A673 (cell line): ENCODE data around the gene AGRN. TPM values are rescaled to one million over a fixed set of nuclear protein-coding genes. Genes with fewer than 3 reads are reported as not detected.

ENCODE experiments used
- BruUV-seq: library from RNA; stranded (reverse); fragments of 400-500 nt; replicated peaks from 2 replicates; lab custom pipeline; 2021; lab: Mats Ljungman, UMichigan
- CTCF ChIA-PET: fragments of 300-600 bp; sonication (Branson Sonifier 250); formaldehyde crosslinking; loops from one replicate; lab custom pipeline; 2022; ENCODE audit warnings: antibody characterized with exemption; lab: Charles Lee
- POLR2A ChIA-PET: fragments of 300-600 bp; sonication (Branson Sonifier 250); formaldehyde crosslinking; loops from one replicate; lab custom pipeline; 2022; ENCODE audit warnings: antibody characterized with exemption; ENCODE audit not compliant: low non-redundant PET; lab: Charles Lee
- DNase-seq: peaks from one replicate; pipeline ENCODE4 v3.0.0-alpha.2; 2015; ENCODE audit warnings: low spot score
- H3K27ac ChIP-seq: fragments of 200-600 bp; sonication (generic); 2 replicates; pipeline ENCODE4 v1.5.1; 2016; ENCODE audit warnings: mixed run types, low read depth, mild to moderate bottlenecking, mixed read lengths, antibody characterized with exemption, low read length; ENCODE audit not compliant: poor library complexity, severe bottlenecking
- H3K27me3 ChIP-seq: fragments of 200-600 bp; sonication (generic); replicated peaks from 2 replicates; pipeline ENCODE4 v1.6.1; 2017; ENCODE audit warnings: mixed run types, low read depth, mild to moderate bottlenecking, mixed read lengths, antibody characterized with exemption, low read length; ENCODE audit not compliant: insufficient read depth, poor library complexity
- H3K36me3 ChIP-seq: fragments of 200-600 bp; sonication (generic); 2 replicates; pipeline ENCODE4 v1.6.1; 2016; ENCODE audit warnings: mixed run types, mild to moderate bottlenecking, mixed read lengths, antibody characterized with exemption, low read length; ENCODE audit not compliant: insufficient read depth, poor library complexity, severe bottlenecking
- H3K4me1 ChIP-seq: fragments of 200-600 bp; sonication (generic); 2 replicates; pipeline ENCODE4 v1.6.1; 2017; ENCODE audit warnings: mixed run types, mild to moderate bottlenecking, mixed read lengths, antibody characterized with exemption, low read length; ENCODE audit not compliant: insufficient read depth, poor library complexity, severe bottlenecking
- H3K4me3 ChIP-seq: fragments of 200-600 bp; sonication (generic); 2 replicates; pipeline ENCODE4 v1.5.1; 2016; ENCODE audit warnings: low read depth, mixed run types, mild to moderate bottlenecking, mixed read lengths, low read length; ENCODE audit not compliant: poor library complexity, severe bottlenecking
- H3K9me3 ChIP-seq: fragments of 200-600 bp; sonication (generic); 2 replicates; pipeline ENCODE4 v1.6.1; 2016; ENCODE audit warnings: mixed run types, low read depth, mild to moderate bottlenecking, mixed read lengths, antibody characterized with exemption, low read length; ENCODE audit not compliant: poor library complexity, severe bottlenecking
- EZH2 ChIP-seq: fragments of 200-600 bp; sonication (generic); IDR thresholded peaks from 2 replicates; pipeline ENCODE4 v1.6.1; 2017; ENCODE audit warnings: borderline replicate concordance, low read depth, mild to moderate bottlenecking, mixed read lengths, antibody characterized with exemption, low read length; ENCODE audit not compliant: poor library complexity, severe bottlenecking
- intact Hi-C: fragments of 100-400 bp; cut with micrococcal nuclease; formaldehyde crosslinking; loops from one replicate; pipeline ENCODE4 v1.10.0; 2022; ENCODE audit not compliant: unreplicated experiment
- total RNA-seq: library from RNA; stranded (reverse); gene quantifications from 2 replicates; pipeline ENCODE4 v1.2.3, GENCODE V29; 2021
- TF ChIP-seq, protein P1 (sequence below): fragments of 300-800, 200-600 bp; sonication (generic); conservative IDR thresholded peaks from 2 replicates; pipeline ENCODE4 v1.5.1; 2017; ENCODE audit warnings: low read depth, mild to moderate bottlenecking, antibody characterized with exemption, low read length, moderate library complexity, mixed read lengths

Gene AGRN
- total RNA-seq, 1 experiment from 2014 or later: 151 TPM

DNA sequence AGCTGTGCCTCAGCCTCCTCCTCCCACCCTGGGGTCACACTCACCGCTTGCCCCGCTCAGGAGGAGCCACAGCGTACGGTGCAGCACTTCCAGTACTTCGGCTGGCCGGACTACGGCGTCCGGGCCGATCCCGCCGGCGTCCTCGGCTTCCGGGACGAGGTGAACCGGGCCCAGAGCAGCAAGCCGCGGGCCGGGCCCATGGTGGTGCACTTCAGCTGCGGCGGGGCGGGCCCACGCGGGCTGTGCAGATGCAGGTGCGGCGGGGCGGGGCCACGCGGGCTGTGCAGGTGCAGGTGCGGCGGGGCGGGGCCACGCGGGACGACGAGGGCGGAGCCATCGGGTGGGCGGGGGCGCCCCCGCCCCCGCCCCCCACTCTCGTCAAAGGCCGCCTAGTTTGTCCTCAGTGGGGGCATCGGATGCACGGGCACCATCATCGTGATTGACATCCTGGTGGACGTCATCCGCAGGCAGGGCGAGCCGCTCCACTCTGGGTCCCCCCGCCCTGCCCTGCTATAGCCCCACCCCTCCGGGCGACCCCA, 48.7 kb downstream of the AGRN start:
- DNase-seq: no peak
- no peak overlapping the region for H3K27ac ChIP-seq
- ChIA-PET CTCF (no interaction called here), POLR2A (no interaction called here)
- peaks cover 14% of the 10 kb centered on the region for H3K4me1 ChIP-seq
- no peaks in the 10 kb centered on the region for H3K9me3 ChIP-seq
- H3K27me3 ChIP-seq: no peaks in the 10 kb centered on the region
- no TSS peak for BruUV-seq
- peak overlapping the region; percentile 69 for H3K4me3 ChIP-seq
- TF ChIP-seq, protein P1, sequence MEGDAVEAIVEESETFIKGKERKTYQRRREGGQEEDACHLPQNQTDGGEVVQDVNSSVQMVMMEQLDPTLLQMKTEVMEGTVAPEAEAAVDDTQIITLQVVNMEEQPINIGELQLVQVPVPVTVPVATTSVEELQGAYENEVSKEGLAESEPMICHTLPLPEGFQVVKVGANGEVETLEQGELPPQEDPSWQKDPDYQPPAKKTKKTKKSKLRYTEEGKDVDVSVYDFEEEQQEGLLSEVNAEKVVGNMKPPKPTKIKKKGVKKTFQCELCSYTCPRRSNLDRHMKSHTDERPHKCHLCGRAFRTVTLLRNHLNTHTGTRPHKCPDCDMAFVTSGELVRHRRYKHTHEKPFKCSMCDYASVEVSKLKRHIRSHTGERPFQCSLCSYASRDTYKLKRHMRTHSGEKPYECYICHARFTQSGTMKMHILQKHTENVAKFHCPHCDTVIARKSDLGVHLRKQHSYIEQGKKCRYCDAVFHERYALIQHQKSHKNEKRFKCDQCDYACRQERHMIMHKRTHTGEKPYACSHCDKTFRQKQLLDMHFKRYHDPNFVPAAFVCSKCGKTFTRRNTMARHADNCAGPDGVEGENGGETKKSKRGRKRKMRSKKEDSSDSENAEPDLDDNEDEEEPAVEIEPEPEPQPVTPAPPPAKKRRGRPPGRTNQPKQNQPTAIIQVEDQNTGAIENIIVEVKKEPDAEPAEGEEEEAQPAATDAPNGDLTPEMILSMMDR: no peak
- no peak for TF ChIP-seq EZH2
- H3K36me3 ChIP-seq: no peaks in the 10 kb centered on the region
- intact Hi-C loops: no loop called here

DNA sequence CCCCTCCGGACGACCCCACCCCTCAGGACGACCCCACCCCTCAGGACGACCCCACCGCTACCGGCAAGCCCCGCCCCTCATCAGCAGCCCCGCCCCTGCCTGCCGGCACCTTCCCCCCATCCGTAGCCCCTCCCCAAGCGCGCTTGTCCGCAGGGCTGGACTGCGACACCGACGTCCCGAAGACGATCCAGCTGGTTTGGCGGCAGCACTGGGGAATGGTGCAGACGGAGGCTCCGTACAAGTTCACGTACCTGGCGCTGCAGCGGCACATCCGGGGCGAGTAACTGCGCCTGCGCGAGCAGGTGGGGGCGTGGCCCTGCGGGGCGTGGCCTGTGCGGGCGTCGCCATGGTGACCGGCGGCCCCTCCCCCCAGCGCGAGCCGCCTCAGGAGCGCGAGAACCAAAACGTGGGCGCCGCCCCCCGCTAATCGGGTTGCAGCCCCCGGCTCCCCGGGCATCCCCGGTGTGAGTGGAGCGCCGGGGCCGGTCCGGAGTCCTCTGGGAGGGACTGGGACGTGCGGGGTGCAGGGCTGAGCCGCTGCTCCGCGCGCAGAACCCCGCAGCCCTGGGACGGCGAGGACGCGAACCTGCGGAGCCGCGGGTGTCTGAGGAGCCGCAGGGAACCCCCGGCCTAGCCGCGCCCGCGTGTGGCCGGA, 49.3 kb downstream of the AGRN start:
- CTCF ChIA-PET: no interaction called here
- POLR2A ChIA-PET: no interaction called here
- Histone ChIP-seq H3K27ac (no peak overlapping the region), H3K27me3 (no peaks in the 10 kb centered on the region), H3K4me3 (peak overlapping the region; percentile 69), H3K9me3 (no peaks in the 10 kb centered on the region), H3K36me3 (no peaks in the 10 kb centered on the region), H3K4me1 (peaks cover 8% of the 10 kb centered on the region)
- TF ChIP-seq, protein P1: no peak
- TF ChIP-seq EZH2: no peak
- intact Hi-C loops: no loop called here
- peak; percentile 82 for DNase-seq
- no TSS peak for BruUV-seq

DNA sequence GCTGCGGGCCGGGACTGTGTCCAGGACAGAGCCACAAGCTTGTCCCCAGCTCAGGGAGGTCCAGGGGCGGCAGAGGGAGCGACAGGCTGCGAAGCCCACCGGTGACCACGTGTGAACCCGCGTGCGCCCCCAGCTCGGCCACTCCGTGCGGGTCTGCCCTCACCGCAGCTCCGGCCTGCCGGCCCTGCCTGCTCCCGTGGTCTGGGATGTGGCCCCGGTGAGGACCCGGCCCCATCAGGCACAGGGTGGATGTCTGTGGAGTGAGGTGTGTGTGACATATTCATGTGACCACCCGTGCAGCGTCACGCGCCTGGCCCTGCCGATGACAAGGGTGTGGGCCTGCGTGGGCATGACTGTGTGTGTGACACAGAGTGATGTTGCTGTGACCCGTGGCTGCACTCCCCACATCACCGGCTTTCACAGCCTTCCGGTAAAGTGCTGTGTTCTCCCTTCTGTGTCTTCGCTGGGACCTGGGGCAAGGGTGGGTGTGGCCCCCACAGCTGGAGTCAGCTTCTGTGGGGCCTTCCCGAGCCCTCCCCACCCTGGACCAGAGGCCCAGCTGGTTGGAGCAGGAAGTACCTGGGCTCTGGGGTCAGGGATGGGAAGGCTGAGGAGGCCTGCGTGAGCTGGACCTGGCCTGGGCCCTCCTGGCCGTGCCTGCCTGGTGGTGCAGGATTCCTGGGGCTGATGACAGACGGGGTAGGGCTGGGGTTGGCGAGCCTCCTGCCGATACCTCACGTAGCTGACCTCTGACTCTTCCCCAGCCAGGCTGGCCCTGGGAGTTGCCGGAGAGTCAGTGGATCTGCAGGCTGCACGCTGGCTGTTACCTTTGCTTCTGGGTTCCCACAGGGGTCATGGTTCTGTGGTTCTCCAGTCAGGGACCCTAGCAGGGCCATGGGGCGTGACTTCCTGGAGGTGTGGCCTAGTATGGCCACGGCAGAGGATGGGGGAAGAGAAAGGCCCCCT, 50.1 kb downstream of the AGRN start:
- no peaks in the 10 kb centered on the region for H3K36me3 ChIP-seq

More for the DNA sequence above, 50.1 kb downstream of the AGRN start:
- H3K27me3 ChIP-seq: no peaks in the 10 kb centered on the region
- peak overlapping the region; percentile 69 for H3K4me3 ChIP-seq
- BruUV-seq: no TSS peak
- TF ChIP-seq, protein P1: no peak
- no peak for TF ChIP-seq EZH2
- DNase-seq: no peak
- no peak overlapping the region for H3K27ac ChIP-seq
- POLR2A ChIA-PET: no interaction called here
- peaks cover 7% of the 10 kb centered on the region for H3K4me1 ChIP-seq
- intact Hi-C loops: no loop called here
- H3K9me3 ChIP-seq: no peaks in the 10 kb centered on the region
- CTCF ChIA-PET: no interaction called here
